GM19463 (cell line): ENCODE results near the gene STARD3.

Experiments used
- ATAC-seq: cut with Tn5 transposase; IDR thresholded peaks from one replicate; pipeline ENCODE4 v1.9.1; 2021; ENCODE audit warnings: mild to moderate bottlenecking, moderate library complexity; ENCODE audit not compliant: unreplicated experiment

The STARD3 gene

DNA sequence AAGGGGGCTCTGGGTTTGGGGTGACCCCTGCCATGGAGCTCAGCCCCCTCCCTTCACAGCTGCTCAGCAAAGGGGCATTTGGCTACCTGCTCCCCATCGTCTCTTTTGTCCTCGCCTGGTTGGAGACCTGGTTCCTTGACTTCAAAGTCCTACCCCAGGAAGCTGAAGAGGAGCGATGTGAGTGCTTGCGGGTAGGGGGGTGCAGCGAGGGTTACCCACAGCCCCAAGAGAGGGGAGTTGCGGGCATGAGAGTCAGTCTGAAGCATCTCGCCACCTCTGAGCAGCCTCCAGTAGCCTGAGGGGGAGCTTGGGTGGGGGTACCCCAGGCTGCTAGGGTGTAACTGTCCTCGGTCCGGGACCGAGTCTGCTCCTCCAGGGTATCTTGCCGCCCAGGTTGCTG, 21.4 kb downstream of the STARD3 start:
- no peak for ATAC-seq

DNA sequence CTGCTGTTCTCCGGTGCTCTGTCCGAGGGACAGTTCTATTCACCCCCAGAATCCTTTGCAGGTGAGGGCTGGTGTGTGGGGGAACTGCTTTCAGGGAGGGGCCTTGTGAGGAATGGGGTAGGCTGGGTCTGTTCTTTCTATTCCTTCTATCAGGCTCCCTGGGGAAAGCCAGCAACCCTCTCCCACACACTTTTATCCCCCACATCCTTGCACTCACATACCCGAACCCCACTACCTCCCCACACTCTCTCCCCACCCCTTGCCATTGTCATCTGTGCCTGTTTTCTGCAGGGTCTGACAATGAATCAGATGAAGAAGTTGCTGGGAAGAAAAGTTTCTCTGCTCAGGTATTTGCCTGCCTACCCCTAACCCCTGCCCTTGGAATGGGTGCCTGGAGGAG, 21.8 kb downstream of the STARD3 start:
- ATAC-seq: no peak

DNA sequence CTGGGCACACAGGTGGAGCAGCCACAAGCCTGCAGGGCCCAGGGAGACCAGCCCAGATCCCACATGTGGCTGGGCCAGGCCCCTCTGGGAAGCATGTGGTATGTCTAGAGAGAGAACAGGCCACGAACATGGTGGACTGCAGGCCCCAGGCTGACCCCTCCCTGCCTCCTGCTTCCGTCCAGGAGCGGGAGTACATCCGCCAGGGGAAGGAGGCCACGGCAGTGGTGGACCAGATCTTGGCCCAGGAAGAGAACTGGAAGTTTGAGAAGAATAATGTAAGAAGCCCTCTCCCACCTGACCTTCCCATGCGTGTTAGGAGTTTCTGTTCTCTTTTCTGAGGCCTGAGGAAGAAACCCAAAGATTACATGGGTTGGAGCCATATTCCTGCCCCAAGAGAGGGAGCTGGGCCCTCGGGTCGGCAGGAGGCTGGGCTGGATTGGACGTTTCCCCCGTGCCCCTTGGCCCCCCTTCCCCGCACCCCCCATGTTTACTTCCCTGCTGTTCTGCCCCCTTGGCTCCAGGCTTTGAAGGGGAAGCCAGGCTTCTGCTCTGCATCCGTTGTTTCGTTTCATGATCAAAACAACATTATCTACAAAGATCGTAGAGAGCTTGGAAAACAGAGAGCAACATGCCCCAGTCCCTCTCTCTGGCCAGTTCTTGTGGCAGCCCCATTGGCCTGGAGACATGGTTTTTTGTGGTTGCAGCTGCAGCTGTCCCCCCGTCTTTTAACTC, 22.5 kb downstream of the STARD3 start:
- no peak for ATAC-seq

DNA sequence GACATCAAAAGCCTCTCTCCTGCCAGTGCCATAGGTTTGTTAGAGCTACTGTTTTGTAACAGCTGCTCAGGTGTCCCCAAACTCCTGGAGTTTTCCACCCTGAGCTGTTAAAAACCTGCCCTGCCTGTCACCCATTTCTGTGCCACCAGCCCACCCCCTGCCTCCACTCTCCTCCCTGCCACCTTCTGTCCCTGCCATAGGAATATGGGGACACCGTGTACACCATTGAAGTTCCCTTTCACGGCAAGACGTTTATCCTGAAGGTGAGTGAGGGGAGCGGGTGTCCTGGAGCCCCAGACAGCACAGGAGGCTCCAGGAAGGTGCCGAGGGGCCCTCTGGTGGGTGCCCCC, 23.0 kb downstream of the STARD3 start:
- no peak for ATAC-seq

DNA sequence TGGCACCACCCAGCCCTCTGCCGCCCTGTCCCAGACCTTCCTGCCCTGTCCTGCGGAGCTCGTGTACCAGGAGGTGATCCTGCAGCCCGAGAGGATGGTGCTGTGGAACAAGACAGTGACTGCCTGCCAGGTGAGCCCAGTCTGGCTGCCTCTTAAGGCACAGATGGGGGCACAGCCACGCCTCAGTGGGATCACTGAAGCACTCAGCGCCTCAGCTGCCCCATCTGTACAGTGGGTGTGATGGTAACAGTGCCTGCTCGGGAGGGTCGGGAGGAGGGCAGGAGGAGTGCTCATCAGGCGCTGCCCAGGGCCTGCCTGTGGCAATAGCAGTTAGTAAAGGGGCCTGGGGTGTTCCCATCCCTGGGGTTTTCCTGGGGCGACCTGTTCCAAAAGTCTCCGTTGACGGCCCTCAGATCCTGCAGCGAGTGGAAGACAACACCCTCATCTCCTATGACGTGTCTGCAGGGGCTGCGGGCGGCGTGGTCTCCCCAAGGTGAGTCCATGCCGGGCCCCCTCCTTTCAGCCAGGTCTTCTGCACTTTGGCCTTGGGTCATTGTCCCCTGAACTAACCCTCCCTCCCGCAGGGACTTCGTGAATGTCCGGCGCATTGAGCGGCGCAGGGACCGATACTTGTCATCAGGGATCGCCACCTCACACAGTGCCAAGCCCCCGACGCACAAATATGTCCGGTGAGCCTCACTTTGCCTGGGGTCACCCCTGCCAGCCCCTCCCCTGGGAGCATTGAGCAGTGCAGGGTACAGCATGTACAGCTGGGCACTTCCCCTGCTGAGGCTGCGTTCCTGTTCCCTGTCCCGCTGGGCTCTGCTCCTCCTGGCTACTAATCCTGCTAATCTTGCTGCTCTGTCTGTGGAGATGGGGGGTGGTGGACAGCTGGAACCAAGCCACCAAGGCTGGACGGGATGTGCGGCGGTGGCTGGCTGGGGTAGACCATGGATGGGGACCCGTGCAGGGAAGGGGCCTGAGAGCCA, 23.7 kb downstream of the STARD3 start:
- ATAC-seq: no peak

DNA sequence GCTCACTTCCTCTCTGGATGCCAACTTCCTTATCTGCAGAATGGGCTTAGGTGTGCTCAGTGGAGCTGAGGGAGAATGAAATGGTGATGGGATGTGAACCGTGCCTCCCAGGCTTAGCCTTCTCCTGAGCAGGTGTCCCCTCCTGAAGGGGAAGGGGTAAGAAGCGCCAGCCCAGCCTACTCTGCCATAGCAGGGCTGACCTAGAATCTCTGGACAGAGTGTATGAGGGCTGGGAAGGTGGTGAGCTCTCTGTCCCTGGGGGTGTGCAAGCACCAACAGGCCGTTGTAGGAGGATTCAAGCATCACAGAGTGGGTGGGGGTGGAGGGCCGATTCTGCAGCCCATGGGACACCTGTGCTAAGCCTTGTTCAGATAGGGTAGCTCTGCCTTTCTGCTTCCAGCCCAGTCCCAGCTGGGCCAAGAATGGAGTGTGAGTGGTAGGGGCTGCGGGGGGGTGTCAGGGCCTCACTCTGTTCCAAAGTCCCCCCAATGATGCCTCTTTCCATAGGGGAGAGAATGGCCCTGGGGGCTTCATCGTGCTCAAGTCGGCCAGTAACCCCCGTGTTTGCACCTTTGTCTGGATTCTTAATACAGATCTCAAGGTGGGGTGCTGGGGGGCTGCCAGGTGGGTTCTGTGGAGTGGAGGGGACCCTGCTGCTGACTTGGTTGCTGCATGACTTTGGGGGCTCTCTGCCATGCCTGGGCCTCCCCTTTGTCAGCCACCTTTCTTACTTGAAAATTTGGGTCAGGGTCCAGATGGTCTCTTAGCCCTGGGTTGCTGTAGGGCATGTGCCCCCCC, 25.0 kb downstream of the STARD3 start:
- no peak for ATAC-seq

DNA sequence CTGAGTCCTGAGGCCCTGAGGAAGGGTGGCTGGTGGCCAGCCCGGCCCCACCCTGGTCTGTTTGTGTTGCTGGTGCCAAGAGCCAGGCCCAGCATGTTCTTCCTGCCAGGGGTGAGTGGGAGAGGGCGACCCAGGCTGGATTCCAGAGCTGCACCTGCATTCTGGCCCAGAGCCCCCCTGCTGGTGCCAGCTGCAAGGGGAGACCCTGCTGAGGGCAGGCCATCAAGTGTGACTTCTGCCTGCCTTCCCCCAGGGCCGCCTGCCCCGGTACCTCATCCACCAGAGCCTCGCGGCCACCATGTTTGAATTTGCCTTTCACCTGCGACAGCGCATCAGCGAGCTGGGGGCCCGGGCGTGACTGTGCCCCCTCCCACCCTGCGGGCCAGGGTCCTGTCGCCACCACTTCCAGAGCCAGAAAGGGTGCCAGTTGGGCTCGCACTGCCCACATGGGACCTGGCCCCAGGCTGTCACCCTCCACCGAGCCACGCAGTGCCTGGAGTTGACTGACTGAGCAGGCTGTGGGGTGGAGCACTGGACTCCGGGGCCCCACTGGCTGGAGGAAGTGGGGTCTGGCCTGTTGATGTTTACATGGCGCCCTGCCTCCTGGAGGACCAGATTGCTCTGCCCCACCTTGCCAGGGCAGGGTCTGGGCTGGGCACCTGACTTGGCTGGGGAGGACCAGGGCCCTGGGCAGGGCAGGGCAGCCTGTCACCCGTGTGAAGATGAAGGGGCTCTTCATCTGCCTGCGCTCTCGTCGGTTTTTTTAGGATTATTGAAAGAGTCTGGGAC, 25.8 kb downstream of the STARD3 start:
- ATAC-seq: no peak

GRCh38 chr17:39663340-39663687, 26.4 kb downstream of the STARD3 start:
- ATAC-seq: no peak

- no peak for ATAC-seq
Observed at GRCh38 chr17:39663688-39664580, 27.0 kb downstream of the STARD3 start.

DNA sequence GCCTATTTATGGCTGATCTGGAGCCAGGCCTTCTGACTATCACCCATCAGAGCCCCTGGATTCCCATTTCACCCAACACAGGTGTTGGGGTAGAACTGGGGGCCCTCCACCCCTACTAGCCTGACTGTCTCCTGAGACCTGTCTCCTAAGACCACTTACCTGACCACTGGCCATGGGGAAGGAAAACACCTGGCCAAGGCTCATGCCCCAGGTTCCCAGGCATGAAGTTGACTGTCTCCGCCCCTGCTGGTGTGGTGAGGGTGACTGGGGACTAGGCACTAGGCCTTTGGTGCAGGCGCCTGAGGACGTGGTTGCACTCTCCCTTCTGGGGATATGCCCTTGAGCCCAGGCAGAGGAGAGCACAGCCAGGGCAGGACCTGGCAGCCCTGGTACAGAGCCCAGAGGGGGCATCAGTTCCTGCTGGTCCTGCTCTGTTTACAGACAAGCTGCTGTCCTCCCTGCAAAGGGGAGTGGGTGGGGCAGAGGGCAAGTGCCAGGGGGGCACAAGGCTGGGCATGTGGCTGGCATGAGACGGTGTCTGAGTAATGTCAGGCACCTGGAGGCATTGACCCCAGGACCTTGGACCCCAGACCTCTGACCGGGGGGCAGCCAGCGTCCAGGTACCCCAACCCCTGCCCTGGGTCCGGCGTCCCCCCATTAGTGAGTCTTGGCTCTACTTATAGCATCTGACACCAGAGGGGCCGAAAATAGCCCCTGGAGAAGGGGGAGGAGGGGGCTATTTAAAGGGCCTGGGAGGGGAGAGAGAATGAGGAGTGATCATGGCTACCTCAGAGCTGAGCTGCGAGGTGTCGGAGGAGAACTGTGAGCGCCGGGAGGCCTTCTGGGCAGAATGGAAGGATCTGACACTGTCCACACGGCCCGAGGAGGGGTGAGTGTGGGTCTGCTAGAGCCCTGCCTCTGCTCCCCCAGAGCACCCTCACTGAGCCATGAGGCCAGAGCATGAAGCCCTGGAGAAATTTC, 27.9 kb downstream of the STARD3 start, which contains the start of gene TCAP:
TCAP (plus strand) TSS at position 769 of the 981 bp plus-strand sequence; CDS start at position 780, 11 bp downstream.
- ATAC-seq: no peak

DNA sequence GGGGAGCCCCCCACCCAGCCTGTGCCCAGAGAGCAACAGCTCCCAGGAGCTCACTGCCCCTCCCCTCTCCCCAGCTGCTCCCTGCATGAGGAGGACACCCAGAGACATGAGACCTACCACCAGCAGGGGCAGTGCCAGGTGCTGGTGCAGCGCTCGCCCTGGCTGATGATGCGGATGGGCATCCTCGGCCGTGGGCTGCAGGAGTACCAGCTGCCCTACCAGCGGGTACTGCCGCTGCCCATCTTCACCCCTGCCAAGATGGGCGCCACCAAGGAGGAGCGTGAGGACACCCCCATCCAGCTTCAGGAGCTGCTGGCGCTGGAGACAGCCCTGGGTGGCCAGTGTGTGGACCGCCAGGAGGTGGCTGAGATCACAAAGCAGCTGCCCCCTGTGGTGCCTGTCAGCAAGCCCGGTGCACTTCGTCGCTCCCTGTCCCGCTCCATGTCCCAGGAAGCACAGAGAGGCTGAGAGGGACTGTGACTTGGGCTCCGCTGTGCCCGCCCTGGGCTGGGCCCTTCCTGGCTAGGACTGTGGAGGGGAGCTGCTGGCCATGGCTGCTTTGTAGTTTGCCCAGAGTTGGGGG, 28.8 kb downstream of the STARD3 start:
- ATAC-seq: no peak

DNA sequence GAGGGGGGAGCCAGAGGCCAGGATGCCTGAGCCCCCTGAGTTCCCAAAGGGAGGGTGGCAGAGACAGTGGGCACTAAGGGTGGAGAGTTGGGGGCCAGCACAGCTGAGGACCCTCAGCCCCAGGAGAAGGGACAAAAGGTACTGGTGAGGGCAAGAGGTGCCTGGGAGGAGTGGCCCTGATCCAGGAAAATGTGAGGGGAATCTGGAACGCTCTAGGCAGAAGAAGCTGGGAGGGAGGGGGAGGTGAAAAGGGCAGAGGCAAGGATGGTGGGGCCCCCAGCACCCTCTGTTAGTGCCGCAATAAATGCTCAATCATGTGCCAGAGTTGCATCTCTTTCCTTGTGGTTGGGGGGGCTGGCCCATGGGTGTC, 29.3 kb downstream of the STARD3 start:
- no peak for ATAC-seq

DNA sequence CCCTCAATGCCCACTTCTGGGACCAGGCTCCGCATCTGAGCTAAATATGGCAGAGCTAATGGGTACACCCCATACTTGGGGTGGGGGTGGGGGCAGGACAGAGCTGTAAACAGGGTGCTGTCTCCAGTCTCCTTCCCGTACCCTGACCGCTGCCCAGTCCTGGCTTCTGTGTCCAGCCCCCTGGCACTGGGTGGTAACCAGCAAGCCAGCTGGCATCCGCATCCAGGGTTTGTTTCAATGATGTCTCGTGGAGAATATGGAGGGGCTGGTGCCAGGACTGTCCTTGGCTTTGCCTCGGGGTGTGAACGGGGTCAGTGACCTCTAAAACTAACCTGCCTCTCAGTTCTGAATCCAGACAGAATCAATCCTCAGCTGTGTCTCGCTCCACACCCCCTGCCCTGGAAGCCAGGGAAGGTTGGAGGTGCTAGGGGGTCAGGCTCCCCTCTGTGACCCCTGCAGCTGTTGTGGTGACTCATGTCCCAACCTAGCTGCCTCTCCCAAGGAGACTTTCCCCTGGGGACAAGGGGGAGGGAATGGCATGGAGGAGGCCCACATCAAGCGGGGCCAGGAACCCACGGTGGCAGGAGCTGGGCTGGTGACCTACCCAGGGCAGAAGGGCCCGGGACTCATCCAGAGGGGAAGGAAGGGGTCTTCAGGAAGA, 29.8 kb downstream of the STARD3 start:
- ATAC-seq: no peak

DNA sequence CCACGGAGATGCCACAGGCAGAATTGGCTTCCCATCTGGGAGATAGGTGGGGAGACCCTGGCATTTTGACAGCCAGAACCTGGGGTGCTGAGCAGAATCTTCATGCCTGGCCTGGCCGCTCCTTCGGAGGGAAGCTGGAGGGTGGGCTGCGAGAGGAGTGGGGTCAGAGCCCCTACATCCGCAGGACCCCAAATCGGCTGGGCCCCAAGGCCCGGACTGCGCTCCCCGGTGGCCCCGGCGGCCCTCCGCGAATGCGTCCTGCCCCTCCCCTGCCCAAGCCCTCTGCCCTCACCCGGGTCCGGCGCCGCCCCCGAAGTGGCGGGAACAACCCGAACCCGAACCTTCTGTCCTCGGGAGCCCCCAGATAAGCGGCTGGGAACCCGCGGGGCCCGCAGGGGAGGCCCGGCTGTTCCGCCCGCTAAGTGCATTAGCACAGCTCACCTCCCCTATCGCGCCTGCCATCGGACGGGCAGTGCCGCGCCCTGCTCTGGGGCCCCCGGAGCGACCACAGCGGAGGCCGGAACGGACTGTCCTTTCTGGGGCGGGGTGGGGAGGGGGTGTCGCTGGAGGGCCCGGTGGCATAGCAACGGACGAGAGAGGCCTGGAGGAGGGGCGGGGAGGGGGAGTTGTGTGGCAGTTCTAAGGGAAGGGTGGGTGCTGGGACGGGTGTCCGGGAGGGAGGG, 30.5 kb downstream of the STARD3 start:
- ATAC-seq: no peak

DNA sequence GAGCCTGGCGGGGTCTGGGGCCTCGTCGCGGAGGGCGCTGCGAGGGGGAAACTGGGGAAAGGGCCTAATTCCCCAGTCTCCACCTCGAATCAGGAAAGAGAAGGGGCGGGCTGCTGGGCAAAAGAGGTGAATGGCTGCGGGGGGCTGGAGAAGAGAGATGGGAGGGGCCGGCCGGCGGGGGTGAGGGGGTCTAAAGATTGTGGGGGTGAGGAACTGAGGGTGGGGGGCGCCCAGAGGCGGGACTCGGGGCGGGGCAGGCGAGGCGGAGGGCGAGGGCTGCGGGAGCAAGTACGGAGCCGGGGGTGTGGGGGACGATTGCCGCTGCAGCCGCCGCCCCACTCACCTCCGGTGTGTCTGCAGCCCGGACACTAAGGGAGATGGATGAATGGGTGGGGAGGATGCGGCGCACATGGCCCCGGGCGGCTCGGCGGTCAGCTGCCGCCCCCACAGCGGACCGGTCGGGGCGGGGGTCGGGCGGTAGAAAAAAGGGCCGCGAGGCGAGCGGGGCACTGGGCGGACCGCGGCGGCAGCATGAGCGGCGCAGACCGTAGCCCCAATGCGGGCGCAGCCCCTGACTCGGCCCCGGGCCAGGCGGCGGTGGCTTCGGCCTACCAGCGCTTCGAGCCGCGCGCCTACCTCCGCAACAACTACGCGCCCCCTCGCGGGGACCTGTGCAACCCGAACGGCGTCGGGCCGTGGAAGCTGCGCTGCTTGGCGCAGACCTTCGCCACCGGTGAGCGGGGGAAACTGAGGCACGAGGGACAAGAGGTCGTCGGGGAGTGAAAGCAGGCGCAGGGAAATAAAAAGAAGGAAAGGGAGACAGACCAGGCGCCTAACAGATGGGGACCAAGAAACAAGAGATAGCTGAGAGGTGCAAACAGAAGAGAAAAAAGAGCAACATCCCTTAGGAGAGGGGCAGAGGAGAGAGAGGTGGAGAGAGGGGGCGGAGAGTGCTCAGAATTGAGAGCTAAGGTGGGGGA, 31.3 kb downstream of the STARD3 start, which contains the start of gene PNMT:
PNMT (plus strand) TSS at position 509 of the 980 bp plus-strand sequence; CDS start at position 532, 23 bp downstream.
- no peak for ATAC-seq
